Subcutaneous abdominal adipose tissue (tissue), 5 donors: ENCODE measurements around the gene FSTL4.

ENCODE experiments used
- H3K27ac ChIP-seq: one replicate; pipeline ENCODE4 v1.7.0; 2013; ENCODE audit warnings: low read depth, mild to moderate bottlenecking, inconsistent platforms, low read length, moderate library complexity
- H3K27me3 ChIP-seq, 5 donors: one replicate each; pipeline ENCODE4 v1.7.0; 2013; ENCODE audit warnings: low read length in 5 of 5, inconsistent platforms in 1 of 5; ENCODE audit not compliant: control insufficient read depth in 5 of 5, insufficient read depth in 4 of 5
- H3K36me3 ChIP-seq, 5 donors: one replicate each; pipeline ENCODE4 v1.7.0; 2013; ENCODE audit warnings: low read length in 5 of 5; ENCODE audit not compliant: control insufficient read depth in 5 of 5, insufficient read depth in 5 of 5
- H3K4me1 ChIP-seq, 5 donors: one replicate each; pipeline ENCODE4 v1.7.0; 2013; ENCODE audit warnings: low read length in 5 of 5, mild to moderate bottlenecking in 3 of 5, moderate library complexity in 1 of 5; ENCODE audit not compliant: control insufficient read depth in 5 of 5, insufficient read depth in 5 of 5
- H3K4me3 ChIP-seq, 5 donors: one replicate each; pipeline ENCODE4 v1.7.0; 2013; ENCODE audit warnings: low read length in 5 of 5, low read depth in 1 of 5
- H3K9ac ChIP-seq, 5 donors: one replicate each; pipeline ENCODE4 v1.7.0; 2013; ENCODE audit warnings: low read length in 5 of 5, mild to moderate bottlenecking in 4 of 5, moderate library complexity in 3 of 5
- H3K9me3 ChIP-seq, 5 donors: one replicate each; pipeline ENCODE4 v1.7.0; 2013; ENCODE audit warnings: low read length in 5 of 5; ENCODE audit not compliant: control insufficient read depth in 5 of 5
- donor health status: healthy.
- donor health status: healthy.
- donor health status: healthy.
- donor health status: healthy.
- donor health status: healthy.

FSTL4 gene

DNA sequence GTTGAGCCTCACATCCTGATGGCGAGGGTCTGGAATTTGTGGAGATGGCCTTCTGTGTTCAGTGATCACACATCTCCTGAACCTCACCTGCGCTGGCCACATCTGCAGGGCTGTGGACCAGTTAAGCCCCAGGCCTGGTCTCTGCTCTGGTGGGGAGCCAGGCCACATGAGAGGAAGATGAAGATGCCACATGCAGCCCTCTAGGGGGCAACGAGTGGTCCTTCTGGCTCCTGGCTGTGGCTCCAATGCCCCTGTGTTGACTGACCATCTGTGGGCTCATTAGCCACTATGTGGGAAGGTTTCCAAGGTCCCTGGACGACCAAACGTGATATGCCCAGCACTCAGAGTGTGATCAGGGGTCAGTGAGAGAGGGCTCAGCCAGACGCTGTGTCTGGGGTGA lies 357.5 kb downstream of the FSTL4 start:
- Histone ChIP-seq H3K4me3 (no peak overlapping the region), H3K9ac (no peak overlapping the region), H3K4me1 (no peaks in the 10 kb centered on the region), H3K36me3 (no peaks in the 10 kb centered on the region), H3K27ac (no peak overlapping the region), H3K27me3 (peaks cover 0 to 5% (median 2%) of the 10 kb centered on the region in 5 donors), H3K9me3 (no peaks in the 10 kb centered on the region)

DNA sequence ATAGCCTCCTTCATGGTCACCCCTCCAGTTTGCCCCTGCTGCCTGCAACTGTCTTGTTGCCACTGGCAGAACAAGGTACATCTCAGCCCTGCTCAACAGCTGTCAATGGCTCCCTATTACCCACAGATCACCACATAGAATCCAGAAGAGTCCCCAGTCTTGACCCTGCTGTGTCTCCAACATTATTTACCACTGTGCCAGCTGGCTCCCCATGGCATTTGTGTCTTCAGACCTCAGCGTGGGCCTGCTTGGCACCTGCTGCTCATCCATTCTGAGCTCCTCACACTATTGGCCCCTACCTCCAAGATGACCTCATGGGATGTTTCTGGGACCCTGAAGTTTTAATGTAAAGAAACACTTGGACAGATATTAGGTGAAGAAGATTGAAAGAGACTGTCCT lies 358.7 kb downstream of the FSTL4 start:
- H3K4me3 ChIP-seq: no peak overlapping the region
- H3K4me1 ChIP-seq: no peaks in the 10 kb centered on the region
- no peaks in the 10 kb centered on the region for H3K36me3 ChIP-seq
- no peak overlapping the region for H3K27ac ChIP-seq
- no peak overlapping the region for H3K9ac ChIP-seq
- H3K27me3 ChIP-seq: peaks cover 0 to 4% (median 0%) of the 10 kb centered on the region in 5 donors
- no peaks in the 10 kb centered on the region for H3K9me3 ChIP-seq

DNA sequence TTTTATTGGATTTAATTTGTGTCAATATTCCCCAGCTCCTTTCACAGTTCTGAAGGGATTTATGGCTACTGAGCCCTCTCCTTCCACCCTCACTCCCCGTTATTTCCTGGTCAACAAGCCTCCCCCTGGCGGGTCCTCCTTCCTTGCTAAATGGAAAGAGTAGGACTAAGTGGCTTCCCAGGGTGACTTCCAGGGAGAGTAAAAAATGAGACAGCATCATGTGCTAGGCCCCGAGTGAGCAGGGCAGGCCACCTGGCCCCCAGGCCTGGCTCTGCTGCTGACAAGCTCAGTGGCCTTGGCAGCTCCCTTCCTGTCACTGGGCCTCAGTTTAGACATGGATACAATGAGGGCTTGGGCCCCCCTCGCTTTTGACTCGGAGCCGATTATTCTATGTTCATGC lies 359.3 kb downstream of the FSTL4 start:
- H3K4me3 ChIP-seq: no peak overlapping the region
- H3K9ac ChIP-seq: no peak overlapping the region
- H3K27me3 ChIP-seq: peaks cover 0 to 4% (median 0%) of the 10 kb centered on the region in 5 donors
- H3K9me3 ChIP-seq: no peaks in the 10 kb centered on the region
- no peaks in the 10 kb centered on the region for H3K36me3 ChIP-seq
- H3K4me1 ChIP-seq: no peaks in the 10 kb centered on the region
- no peak overlapping the region for H3K27ac ChIP-seq

DNA sequence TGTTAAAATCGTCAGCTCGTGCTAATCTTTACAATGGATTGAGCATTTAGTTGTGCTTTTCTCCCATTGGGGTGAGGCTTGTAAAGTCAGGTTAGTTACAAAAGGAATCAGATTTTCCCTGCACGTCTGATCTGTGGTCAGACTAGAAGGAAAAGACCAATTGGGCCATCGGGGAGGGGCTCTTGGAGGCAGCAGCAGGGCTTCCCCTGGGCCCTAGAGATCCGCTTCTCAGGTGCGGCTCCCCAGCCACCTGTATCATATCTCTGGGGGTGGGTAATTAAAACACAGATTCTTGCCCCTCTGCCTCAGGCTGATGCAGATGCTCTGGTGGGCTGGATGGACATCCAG lies 360.2 kb downstream of the FSTL4 start:
- Histone ChIP-seq H3K4me3 (no peak overlapping the region), H3K9ac (no peak overlapping the region), H3K9me3 (no peaks in the 10 kb centered on the region), H3K4me1 (no peaks in the 10 kb centered on the region), H3K36me3 (no peaks in the 10 kb centered on the region), H3K27ac (no peak overlapping the region), H3K27me3 (peaks cover 0 to 4% (median 0%) of the 10 kb centered on the region in 5 donors)

DNA sequence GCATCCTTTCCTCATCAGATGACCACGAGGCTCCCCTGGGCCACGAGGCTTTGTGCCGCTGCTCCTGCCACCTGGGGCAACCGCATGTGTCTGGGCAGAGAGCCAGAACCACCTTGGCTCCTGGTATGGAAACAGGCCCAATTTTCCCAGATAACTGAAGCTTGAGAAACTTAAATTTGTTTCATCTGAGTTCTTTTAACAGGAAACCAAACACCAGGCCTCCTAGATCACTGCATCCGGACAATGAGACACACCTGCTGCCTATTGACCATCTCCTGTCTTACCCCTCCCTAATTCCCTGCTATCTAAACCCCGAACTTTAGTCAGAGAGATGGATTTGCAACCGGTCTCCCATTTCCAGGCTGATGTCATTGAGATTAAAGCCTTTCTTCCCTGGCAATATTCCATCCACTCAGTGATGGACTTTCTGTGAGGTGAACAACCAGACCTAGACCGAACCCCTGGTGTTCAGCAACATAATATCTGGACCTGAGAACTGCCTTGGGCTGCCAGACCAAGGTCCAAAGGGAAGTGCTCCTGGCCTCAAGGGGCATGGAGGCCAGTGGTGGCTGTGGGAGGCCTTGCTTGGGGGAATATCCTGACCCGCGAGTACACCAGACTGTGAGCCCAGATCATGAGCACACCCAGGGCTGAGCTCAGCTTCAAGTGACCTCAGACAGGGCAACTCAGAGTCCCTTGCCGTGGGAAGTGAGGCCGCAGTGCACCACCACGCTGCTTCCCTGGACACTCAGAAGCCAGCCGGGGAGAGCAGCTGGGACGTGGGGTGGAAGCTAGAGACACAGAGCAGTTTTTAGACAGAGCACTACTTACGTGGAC lies 360.8 kb downstream of the FSTL4 start:
- Histone ChIP-seq H3K36me3 (no peaks in the 10 kb centered on the region), H3K27ac (no peak overlapping the region), H3K4me3 (no peak overlapping the region), H3K27me3 (peaks cover 0 to 4% (median 0%) of the 10 kb centered on the region in 5 donors), H3K9me3 (no peaks in the 10 kb centered on the region), H3K4me1 (no peaks in the 10 kb centered on the region), H3K9ac (no peak overlapping the region)

DNA sequence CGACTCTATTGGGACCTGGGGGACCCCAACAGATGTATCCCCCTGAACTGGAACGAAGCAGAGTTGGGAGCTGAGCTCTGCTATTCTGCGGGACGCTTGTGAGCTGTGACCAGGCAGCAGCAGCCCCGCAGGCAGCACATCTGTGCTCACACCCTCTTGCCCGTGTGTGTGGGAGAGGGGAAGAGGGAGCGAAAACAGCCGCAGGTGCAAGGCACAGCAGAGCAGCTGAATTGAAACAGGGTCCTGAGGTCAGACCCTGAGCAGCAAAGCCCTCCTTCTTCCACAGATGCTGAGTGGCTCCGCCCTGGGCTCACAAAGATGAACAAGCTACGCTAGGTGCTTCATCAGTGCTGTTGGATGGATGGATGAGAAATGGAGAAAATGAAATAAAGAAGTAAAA lies 361.8 kb downstream of the FSTL4 start:
- Histone ChIP-seq H3K4me3 (no peak overlapping the region), H3K9ac (no peak overlapping the region), H3K27me3 (peaks cover 0 to 4% (median 0%) of the 10 kb centered on the region in 5 donors), H3K4me1 (no peaks in the 10 kb centered on the region), H3K27ac (no peak overlapping the region), H3K36me3 (no peaks in the 10 kb centered on the region), H3K9me3 (no peaks in the 10 kb centered on the region)

DNA sequence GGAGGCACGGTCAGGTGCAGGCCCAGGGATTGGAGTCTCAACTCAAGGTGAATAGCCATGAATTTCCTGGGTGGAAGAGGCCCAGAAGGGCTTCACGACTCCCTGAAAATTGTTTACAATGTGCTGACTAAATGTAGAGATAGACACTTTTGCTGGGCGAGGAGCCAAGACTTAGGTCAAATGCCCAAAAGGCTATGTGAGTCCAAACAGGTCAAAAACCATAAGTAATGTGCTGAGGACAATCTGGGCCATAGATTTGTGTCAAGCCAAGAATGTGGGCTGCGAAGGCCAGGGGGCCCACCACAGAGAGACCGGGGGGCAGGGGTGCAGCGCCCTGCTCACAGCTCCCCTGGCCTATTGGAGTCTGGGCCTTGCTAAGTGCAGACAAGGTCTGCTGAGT lies 362.7 kb downstream of the FSTL4 start:
- no peak overlapping the region for H3K4me3 ChIP-seq
- H3K27me3 ChIP-seq: peaks cover 0 to 4% (median 0%) of the 10 kb centered on the region in 5 donors
- no peaks in the 10 kb centered on the region for H3K9me3 ChIP-seq
- H3K9ac ChIP-seq: no peak overlapping the region
- no peaks in the 10 kb centered on the region for H3K4me1 ChIP-seq
- H3K27ac ChIP-seq: no peak overlapping the region
- no peaks in the 10 kb centered on the region for H3K36me3 ChIP-seq

DNA sequence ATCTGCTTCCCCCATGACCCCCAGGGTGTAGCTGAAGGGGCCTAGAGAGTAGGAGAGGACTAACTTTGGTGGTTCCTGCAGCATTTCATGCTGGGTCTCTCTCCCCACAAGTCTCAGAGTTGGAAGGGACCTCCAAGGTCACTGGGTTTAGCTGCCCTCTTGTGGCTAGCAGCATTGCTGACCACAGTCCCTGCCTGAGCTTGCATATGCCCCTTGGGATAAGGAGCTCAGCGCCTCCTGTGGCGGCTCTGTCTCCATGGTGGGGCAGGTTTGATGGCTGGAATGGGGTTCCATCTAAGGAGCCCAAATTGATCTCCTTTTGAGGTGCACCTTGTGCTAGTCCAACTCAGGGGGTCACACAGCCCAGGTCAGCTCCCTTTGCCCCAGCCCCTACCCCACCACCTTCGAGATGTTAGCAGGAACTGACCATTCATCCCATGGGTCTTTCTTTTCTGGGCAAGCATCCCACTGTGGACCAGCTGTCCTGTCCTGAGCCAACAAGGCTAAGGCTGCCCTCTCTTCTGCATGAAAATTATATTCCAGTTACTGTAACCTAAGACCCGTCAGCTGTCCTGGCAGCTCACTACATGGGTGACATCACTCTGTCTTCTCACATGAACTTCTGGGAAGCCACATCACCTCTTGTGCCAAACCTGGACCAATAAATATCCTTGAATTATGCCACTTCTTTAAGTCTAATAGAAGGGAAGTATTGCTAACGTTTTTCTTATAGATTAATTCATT lies 364.3 kb downstream of the FSTL4 start:
- Histone ChIP-seq H3K4me1 (peaks cover 0 to 13% (median 0%) of the 10 kb centered on the region in 5 donors), H3K27me3 (no peaks in the 10 kb centered on the region), H3K9me3 (no peaks in the 10 kb centered on the region), H3K36me3 (no peaks in the 10 kb centered on the region), H3K4me3 (no peak overlapping the region), H3K9ac (no peak overlapping the region), H3K27ac (no peak overlapping the region)

DNA sequence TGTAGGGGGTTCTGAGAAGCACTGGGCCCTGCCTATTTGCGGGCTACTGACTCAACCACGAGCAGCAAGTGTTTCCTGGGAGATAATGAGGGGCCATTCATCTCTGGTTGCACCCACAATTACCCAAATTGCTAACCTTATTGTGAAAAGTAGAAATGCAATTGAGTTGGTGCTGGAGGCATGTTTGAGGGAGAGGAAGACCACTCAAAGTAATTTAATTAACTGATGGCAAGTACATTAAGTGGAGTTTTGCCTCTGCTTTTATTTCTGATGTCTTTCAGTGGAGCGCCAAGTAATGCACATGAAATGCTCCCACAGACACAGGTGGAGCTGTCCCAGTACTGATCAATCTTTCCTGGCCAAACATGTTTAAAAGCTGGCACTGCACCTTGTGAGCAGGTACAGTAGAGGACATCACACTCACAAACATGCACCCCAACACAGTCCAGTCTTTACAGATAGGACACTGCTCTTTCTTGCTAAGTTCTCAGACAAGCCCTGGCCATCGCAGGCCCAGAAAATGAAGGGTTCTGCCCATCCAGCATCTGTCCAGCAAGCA lies 365.1 kb downstream of the FSTL4 start:
- Histone ChIP-seq H3K9me3 (no peaks in the 10 kb centered on the region), H3K27me3 (no peaks in the 10 kb centered on the region), H3K4me1 (peaks cover 0 to 16% (median 0%) of the 10 kb centered on the region in 5 donors), H3K4me3 (no peak overlapping the region), H3K27ac (no peak overlapping the region), H3K9ac (no peak overlapping the region), H3K36me3 (no peaks in the 10 kb centered on the region)
